Femur (tissue), 1 donor: ENCODE data around the gene PARP6.

Source experiments
- DNase-seq: peaks from one replicate; pipeline ENCODE4 v3.0.0-alpha.2; 2017

PARP6 gene

GRCh38 chr15:72272213-72272996, at the start of gene PARP6:
Gene PARP6, minus strand, starts transcription at chr15:72272554. Its CDS starts 5,077 bp downstream, at chr15:72267477.
- peak; percentile 100 for DNase-seq

GRCh38 chr15:72319985-72320671, 47.8 kb upstream of the PARP6 start, which contains the start of gene CELF6:
Gene CELF6, minus strand, starts transcription at chr15:72320157. Its CDS starts 283 bp downstream, at chr15:72319874.
- DNase-seq, result peak; percentile 89

GRCh38 chr15:72319360-72319984, 47.1 kb upstream of the PARP6 start:
- peak; percentile 81 for DNase-seq

GRCh38 chr15:72318408-72318942, 46.1 kb upstream of the PARP6 start:
- no peak for DNase-seq

- DNase-seq, result no peak
These were observed 43.5 kb upstream of the PARP6 start for GRCh38 chr15:72315706-72316370.

- DNase-seq, result no peak
These were observed 41.5 kb upstream of the PARP6 start for GRCh38 chr15:72313881-72314280.

- no peak for DNase-seq
These were observed 41.1 kb upstream of the PARP6 start for GRCh38 chr15:72313448-72313840.

GRCh38 chr15:72312605-72313447, 40.5 kb upstream of the PARP6 start:
- DNase-seq, result peak; percentile 59

- no peak for DNase-seq
These were observed 34.7 kb upstream of the PARP6 start for GRCh38 chr15:72307026-72307425.

- no peak for DNase-seq
These were observed 33.9 kb upstream of the PARP6 start for GRCh38 chr15:72306211-72306785.

- no peak for DNase-seq
These were observed 32.2 kb upstream of the PARP6 start for GRCh38 chr15:72304596-72304995.

GRCh38 chr15:72302955-72303354, 30.6 kb upstream of the PARP6 start:
- DNase-seq, result no peak

- DNase-seq, result no peak
These were observed 17.4 kb upstream of the PARP6 start for GRCh38 chr15:72289597-72290325.

GRCh38 chr15:72288796-72289596, 16.6 kb upstream of the PARP6 start:
- DNase-seq, result no peak

- DNase-seq, result no peak
These were observed 13.7 kb upstream of the PARP6 start for GRCh38 chr15:72285927-72286516.

- DNase-seq, result no peak
These were observed 13.0 kb upstream of the PARP6 start for GRCh38 chr15:72285402-72285801.

- DNase-seq, result no peak
These were observed 12.4 kb upstream of the PARP6 start for GRCh38 chr15:72284781-72285180.

GRCh38 chr15:72281713-72282112, 9.4 kb upstream of the PARP6 start:
- DNase-seq, result no peak

- no peak for DNase-seq
These were observed 8.4 kb upstream of the PARP6 start for GRCh38 chr15:72280751-72281150.

- DNase-seq, result no peak
These were observed 6.4 kb upstream of the PARP6 start for GRCh38 chr15:72278737-72279136.
